CD8-positive, alpha-beta memory T cell (primary cell): ENCODE measurements around the gene SSH2. TPM values are rescaled to one million over a fixed set of nuclear protein-coding genes. Genes with fewer than 3 reads are reported as not detected.

Source experiments
- CTCF ChIA-PET: fragments of 350-600 bp; sonication (Branson Sonifier 250); formaldehyde crosslinking; loops from one replicate; lab custom pipeline; 2021; ENCODE audit warnings: antibody characterized with exemption; lab: Charles Lee
- POLR2A ChIA-PET: fragments of 350-600 bp; sonication (Branson Sonifier 250); formaldehyde crosslinking; loops from one replicate; lab custom pipeline; 2021; ENCODE audit warnings: antibody characterized with exemption; lab: Charles Lee
- DNase-seq, 5 donors: peaks; one replicate each; pipeline versions ENCODE4 v3.0.0 to v3.0.0-alpha.2; 2020 to 2022; ENCODE audit warnings: mixed read lengths in 1 of 5
- H3K27ac ChIP-seq: one replicate; pipeline ENCODE4 v1.7.0; 2013; ENCODE audit warnings: low read depth, mild to moderate bottlenecking, low read length, moderate library complexity
- H3K27me3 ChIP-seq: 2 replicates; pipeline ENCODE4 v1.7.0; 2013; ENCODE audit warnings: low read length, mild to moderate bottlenecking; ENCODE audit not compliant: insufficient read depth, poor library complexity, severe bottlenecking
- H3K36me3 ChIP-seq: 2 replicates; pipeline ENCODE4 v1.7.0; 2013; ENCODE audit warnings: mild to moderate bottlenecking, low read length, moderate library complexity; ENCODE audit not compliant: insufficient read depth
- H3K4me1 ChIP-seq: 2 replicates; pipeline ENCODE4 v1.7.0; 2013; ENCODE audit warnings: mild to moderate bottlenecking, low read length, moderate library complexity; ENCODE audit not compliant: insufficient read depth
- H3K4me3 ChIP-seq: 2 replicates; pipeline ENCODE4 v1.7.0; 2013; ENCODE audit warnings: mild to moderate bottlenecking, low read length
- H3K9me3 ChIP-seq: 2 replicates; pipeline ENCODE4 v1.7.0; 2013; ENCODE audit warnings: mild to moderate bottlenecking, low read length
- H3K27ac Mint-ChIP-seq, 8 donors: one replicate each; pipeline ENCODE4 v1.8.0; 2020 to 2021; ENCODE audit warnings: mixed read lengths in 8 of 8, mild to moderate bottlenecking in 6 of 8, inconsistent platforms in 3 of 8, moderate library complexity in 3 of 8
- H3K27me3 Mint-ChIP-seq, 2 donors: one replicate each; pipeline ENCODE4 v1.8.0; 2020 to 2021; ENCODE audit warnings: mixed read lengths in 2 of 2, mild to moderate bottlenecking in 1 of 2, moderate library complexity in 1 of 2
- H3K36me3 Mint-ChIP-seq, 3 donors: one replicate each; pipeline ENCODE4 v1.8.0; 2020 to 2021; ENCODE audit warnings: mixed read lengths in 3 of 3, inconsistent platforms in 1 of 3, mild to moderate bottlenecking in 1 of 3
- H3K4me1 Mint-ChIP-seq, 3 donors: one replicate each; pipeline ENCODE4 v1.8.0; 2020 to 2021; ENCODE audit warnings: mixed read lengths in 3 of 3, inconsistent platforms in 1 of 3, mild to moderate bottlenecking in 1 of 3
- H3K4me3 Mint-ChIP-seq, 7 donors: one replicate each; pipeline ENCODE4 v1.8.0; 2020 to 2021; ENCODE audit warnings: mixed read lengths in 7 of 7, mild to moderate bottlenecking in 6 of 7, moderate library complexity in 4 of 7, inconsistent platforms in 2 of 7
- H3K9me3 Mint-ChIP-seq, 5 donors: one replicate each; pipeline ENCODE4 v1.8.0; 2020 to 2022; ENCODE audit warnings: mixed read lengths in 5 of 5, mild to moderate bottlenecking in 3 of 5, moderate library complexity in 2 of 5, inconsistent platforms in 1 of 5
- polyA plus RNA-seq: library from polyadenylated mRNA; unstranded; fragments of 300-500 nt; fragmentation: Illumina TruSeq; gene quantifications from one replicate; pipeline ENCODE4 v1.2.3, GENCODE V29; 2021
- total RNA-seq, 2 experiments: library from RNA; stranded (reverse); gene quantifications; one replicate each; pipeline ENCODE4 v1.2.3, GENCODE V29; 2021

Gene SSH2
- total and polyA plus RNA-seq, 3 experiments from 2014 or later, result 28.1 to 35.9 (median 32.1) TPM

GRCh38 chr17:29582772-29583171 lies 347.3 kb downstream of the SSH2 start:
- Mint-ChIP-seq H3K4me3 (no peak overlapping the region), H3K36me3 (peaks cover 0 to 46% (median 4%) of the 10 kb centered on the region in 3 donors), H3K27me3 (peaks cover 0 to 2% of the 10 kb centered on the region in 2 donors), H3K4me1 (peaks cover 38 to 49% (median 41%) of the 10 kb centered on the region in 3 donors), H3K27ac (peak overlapping the region in 2 of 8 donors; percentile 54 to 64), H3K9me3 (no peaks in the 10 kb centered on the region)
- no peaks in the 10 kb centered on the region for H3K27me3 ChIP-seq
- peak in 1 of 5 donors; percentile 39 for DNase-seq
- H3K36me3 ChIP-seq, result peaks cover 3% of the 10 kb centered on the region
- no peaks in the 10 kb centered on the region for H3K9me3 ChIP-seq
- no peak overlapping the region for H3K27ac ChIP-seq
- peaks cover 42% of the 10 kb centered on the region for H3K4me1 ChIP-seq
- ChIA-PET POLR2A (interaction anchor here (1.2 kb wide), 1 partner anchor 10 kb away, joined by 3 read pairs; no protein-coding TSS in a partner anchor), CTCF (interaction anchor here (9.6 to 26.2 kb wide), 3 partner anchors 11 to 30 kb away, joined by 81 to 436 read pairs (median 113); partner anchors contain the start of genes ABHD15, ANKRD13B and TP53I13)
- no peak overlapping the region for H3K4me3 ChIP-seq

- no peak for DNase-seq
- no peaks in the 10 kb centered on the region for H3K9me3 ChIP-seq
- Mint-ChIP-seq H3K27ac (peak overlapping the region in 1 of 8 donors; percentile 54), H3K36me3 (peaks cover 0 to 50% (median 4%) of the 10 kb centered on the region in 3 donors), H3K9me3 (no peaks in the 10 kb centered on the region), H3K4me3 (no peak overlapping the region), H3K27me3 (peaks cover 0 to 2% of the 10 kb centered on the region in 2 donors), H3K4me1 (peaks cover 34 to 44% (median 37%) of the 10 kb centered on the region in 3 donors)
- no peak overlapping the region for H3K27ac ChIP-seq
- POLR2A ChIA-PET, result interaction anchor here (1.2 kb wide), 2 partner anchors 9 to 10 kb away, joined by 3 to 6 read pairs; no protein-coding TSS in a partner anchor
- no peak overlapping the region for H3K4me3 ChIP-seq
- CTCF ChIA-PET, result interaction anchor here (3.1 to 26.2 kb wide), 4 partner anchors 11 to 196 kb away, joined by 18 to 436 read pairs (median 97); partner anchors contain the start of genes ABHD15, ANKRD13B and TP53I13
- H3K36me3 ChIP-seq, result peaks cover 3% of the 10 kb centered on the region
- H3K27me3 ChIP-seq, result no peaks in the 10 kb centered on the region
- H3K4me1 ChIP-seq, result peaks cover 37% of the 10 kb centered on the region
Observed at GRCh38 chr17:29582254-29582765, 347.7 kb downstream of the SSH2 start.

GRCh38 chr17:29581583-29582253 lies 348.3 kb downstream of the SSH2 start:
- peaks cover 0 to 56% (median 4%) of the 10 kb centered on the region in 3 donors for H3K36me3 Mint-ChIP-seq
- peaks cover 3% of the 10 kb centered on the region for H3K36me3 ChIP-seq
- ChIA-PET CTCF (interaction anchor here (1.0 to 26.2 kb wide), 9 partner anchors 12 to 349 kb away, joined by 3 to 436 read pairs (median 7); partner anchors contain the start of genes ABHD15, ANKRD13B, SSH2 and TP53I13), POLR2A (interaction anchor here (1.2 to 2.5 kb wide), 2 partner anchors 10 to 35 kb away, joined by 6 to 10 read pairs; no protein-coding TSS in a partner anchor)
- peaks cover 31 to 39% (median 33%) of the 10 kb centered on the region in 3 donors for H3K4me1 Mint-ChIP-seq
- H3K27ac ChIP-seq, result no peak overlapping the region
- no peaks in the 10 kb centered on the region for H3K9me3 ChIP-seq
- peaks cover 33% of the 10 kb centered on the region for H3K4me1 ChIP-seq
- H3K27me3 ChIP-seq, result no peaks in the 10 kb centered on the region
- peaks cover 0 to 2% of the 10 kb centered on the region in 2 donors for H3K27me3 Mint-ChIP-seq
- no peak overlapping the region for H3K27ac Mint-ChIP-seq
- DNase-seq, result no peak
- no peaks in the 10 kb centered on the region for H3K9me3 Mint-ChIP-seq
- H3K4me3 ChIP-seq, result no peak overlapping the region
- no peak overlapping the region for H3K4me3 Mint-ChIP-seq

GRCh38 chr17:29579866-29580771 lies 349.9 kb downstream of the SSH2 start:
- Mint-ChIP-seq H3K4me1 (peaks cover 17 to 23% (median 17%) of the 10 kb centered on the region in 3 donors), H3K36me3 (peaks cover 0 to 70% (median 4%) of the 10 kb centered on the region in 3 donors), H3K27ac (peak overlapping the region; percentile 46 to 93 (median 87)), H3K9me3 (no peaks in the 10 kb centered on the region), H3K27me3 (peaks cover 0 to 2% of the 10 kb centered on the region in 2 donors), H3K4me3 (peak overlapping the region in 3 of 7 donors; percentile 6 to 51 (median 11))
- DNase-seq, result peak; percentile 83 to 92 (median 86)
- Histone ChIP-seq H3K27ac (no peak overlapping the region), H3K36me3 (peaks cover 3% of the 10 kb centered on the region), H3K27me3 (no peaks in the 10 kb centered on the region), H3K4me3 (no peak overlapping the region), H3K4me1 (peaks cover 17% of the 10 kb centered on the region), H3K9me3 (no peaks in the 10 kb centered on the region)
- CTCF ChIA-PET, result interaction anchor here (1.0 to 26.2 kb wide), 9 partner anchors 12 to 350 kb away, joined by 3 to 436 read pairs (median 7); partner anchors contain the start of genes ABHD15, ANKRD13B, SSH2 and TP53I13
- POLR2A ChIA-PET, result interaction anchor here (2.5 kb wide), 1 partner anchor 37 kb away, joined by 10 read pairs; no protein-coding TSS in a partner anchor

- no peaks in the 10 kb centered on the region for H3K9me3 Mint-ChIP-seq
- Histone ChIP-seq H3K4me3 (no peak overlapping the region), H3K27ac (no peak overlapping the region), H3K27me3 (no peaks in the 10 kb centered on the region), H3K9me3 (no peaks in the 10 kb centered on the region), H3K36me3 (peaks cover 3% of the 10 kb centered on the region), H3K4me1 (peaks cover 6% of the 10 kb centered on the region)
- H3K4me1 Mint-ChIP-seq, result peaks cover 6 to 10% (median 9%) of the 10 kb centered on the region in 3 donors
- peaks cover 0 to 82% (median 4%) of the 10 kb centered on the region in 3 donors for H3K36me3 Mint-ChIP-seq
- H3K27ac Mint-ChIP-seq, result peak overlapping the region in 4 of 8 donors; percentile 37 to 79 (median 46)
- ChIA-PET CTCF (interaction anchor here (1.0 to 26.2 kb wide), 6 partner anchors 10 to 201 kb away, joined by 4 to 436 read pairs (median 50); partner anchors contain the start of genes ABHD15, ANKRD13B and TP53I13), POLR2A (no interaction called here)
- H3K27me3 Mint-ChIP-seq, result peaks cover 0 to 2% of the 10 kb centered on the region in 2 donors
- H3K4me3 Mint-ChIP-seq, result no peak overlapping the region
- DNase-seq, result peak in 1 of 5 donors; percentile 31
Observed at GRCh38 chr17:29578626-29579485, 351.2 kb downstream of the SSH2 start.

- peak in 1 of 5 donors; percentile 43 for DNase-seq
- peaks cover 6% of the 10 kb centered on the region for H3K4me1 ChIP-seq
- H3K4me3 ChIP-seq, result no peak overlapping the region
- ChIA-PET POLR2A (interaction anchor here (1.1 kb wide), 1 partner anchor 14 kb away, joined by 4 read pairs; no protein-coding TSS in a partner anchor), CTCF (interaction anchor here (1.2 to 26.2 kb wide), 6 partner anchors 9 to 202 kb away, joined by 3 to 436 read pairs (median 42); partner anchors contain the start of genes ABHD15, ANKRD13B and TP53I13)
- H3K4me1 Mint-ChIP-seq, result peaks cover 6 to 9% (median 7%) of the 10 kb centered on the region in 3 donors
- no peaks in the 10 kb centered on the region for H3K27me3 ChIP-seq
- no peak overlapping the region for H3K27ac ChIP-seq
- H3K9me3 ChIP-seq, result no peaks in the 10 kb centered on the region
- H3K27me3 Mint-ChIP-seq, result peaks cover 0 to 2% of the 10 kb centered on the region in 2 donors
- peaks cover 0 to 77% (median 4%) of the 10 kb centered on the region in 3 donors for H3K36me3 Mint-ChIP-seq
- H3K4me3 Mint-ChIP-seq, result no peak overlapping the region
- H3K27ac Mint-ChIP-seq, result peak overlapping the region in 1 of 8 donors; percentile 32
- no peaks in the 10 kb centered on the region for H3K9me3 Mint-ChIP-seq
- peaks cover 3% of the 10 kb centered on the region for H3K36me3 ChIP-seq
Observed at GRCh38 chr17:29577385-29578211, 352.4 kb downstream of the SSH2 start.
